Lower leg skin (tissue), 4 donors: Measurements from ENCODE around the gene IBTK. TPM values are rescaled to one million over a fixed set of nuclear protein-coding genes. Genes with fewer than 3 reads are reported as not detected.

Experiments used
- DNase-seq, 2 donors: peaks; one replicate each; pipeline ENCODE4 v3.0.0-alpha.2; 2019; ENCODE audit warnings: low spot score in 2 of 2
- H3K4me3 ChIP-seq: fragments of 200-600 bp; sonication (generic); 2 replicates; pipeline ENCODE4 v1.5.1; 2017; ENCODE audit warnings: mild to moderate bottlenecking, low read depth; ENCODE audit not compliant: poor library complexity, severe bottlenecking
- CTCF ChIP-seq, 3 donors: fragments of 450-650 bp; IDR thresholded peaks; one replicate each; pipeline ENCODE4 v1.5.1; 2016; ENCODE audit warnings: antibody characterized with exemption in 3 of 3, mild to moderate bottlenecking in 3 of 3, moderate library complexity in 2 of 3
- POLR2A ChIP-seq, 2 donors: fragments of 450-650 bp; IDR thresholded peaks; one replicate each; pipeline ENCODE4 v1.6.1; 2016 to 2017; ENCODE audit warnings: antibody characterized with exemption in 2 of 2, mild to moderate bottlenecking in 1 of 2, moderate library complexity in 1 of 2
- WGBS, 2 donors: methylation state at CpG; one replicate each; pipeline ENCODE4 v1.1.5; 2018; 5-methylcytosine and 5-hydroxymethylcytosine counted together
- intact Hi-C: fragments of 100-400 bp; cut with DNase I; formaldehyde crosslinking; loops from one replicate; pipeline ENCODE4 v1.15.0; 2023; ENCODE audit warnings: low total_unique reads
- total RNA-seq, 4 donors: library from RNA; depleted of rRNA; stranded (reverse); fragments of >200 nt; gene quantifications; one replicate each; pipeline ENCODE4 v1.1.0, GENCODE V29; 2016

Gene IBTK
- total RNA-seq, 4 donors from 2014 or later, result 10.7 to 15.3 (median 12.6) TPM

- H3K4me3 ChIP-seq, result no peak overlapping the region
- WGBS, 2 donors, result 32 to 35% methylated on average over 8 of the region's 8 CpGs
- intact Hi-C loops, result no loop called here
- peak in 1 of 2 donors; percentile 28 for DNase-seq
- no peak for TF ChIP-seq CTCF (IDR thresholded peaks at IDR 0.05)
- TF ChIP-seq POLR2A (IDR thresholded peaks at IDR 0.05), result no peak
Observed at GRCh38 chr6:82144007-82144851, 103.3 kb downstream of the IBTK start.

GRCh38 chr6:82143041-82143481 is 104.5 kb downstream of the IBTK start:
- no peak for TF ChIP-seq CTCF (IDR thresholded peaks at IDR 0.05)
- TF ChIP-seq POLR2A (IDR thresholded peaks at IDR 0.05), result no peak
- DNase-seq, result peak in 1 of 2 donors; percentile 17
- 70 to 71% methylated on average over 10 of the region's 10 CpGs for WGBS, 2 donors
- intact Hi-C loops, result no loop called here
- H3K4me3 ChIP-seq, result no peak overlapping the region

GRCh38 chr6:82142524-82142923 is 105.0 kb downstream of the IBTK start:
- TF ChIP-seq POLR2A (IDR thresholded peaks at IDR 0.05) (no peak), CTCF (IDR thresholded peaks at IDR 0.05) (no peak)
- no peak overlapping the region for H3K4me3 ChIP-seq
- no peak for DNase-seq
- 89 to 98% methylated on average over 4 of the region's 4 CpGs for WGBS, 2 donors
- intact Hi-C loops, result no loop called here

GRCh38 chr6:82138075-82138791 is 109.3 kb downstream of the IBTK start:
- intact Hi-C loops, result no loop called here
- DNase-seq, result no peak
- H3K4me3 ChIP-seq, result no peak overlapping the region
- WGBS, 2 donors, result 61 to 78% methylated on average over 8 of the region's 8 CpGs
- TF ChIP-seq POLR2A (IDR thresholded peaks at IDR 0.05), result no peak
- no peak for TF ChIP-seq CTCF (IDR thresholded peaks at IDR 0.05)

GRCh38 chr6:82131441-82131840 is 116.1 kb downstream of the IBTK start:
- 57 to 61% methylated on average over 2 of the region's 2 CpGs for WGBS, 2 donors
- no peak for DNase-seq
- intact Hi-C loops, result no loop called here
- TF ChIP-seq POLR2A (IDR thresholded peaks at IDR 0.05) (no peak), CTCF (IDR thresholded peaks at IDR 0.05) (no peak)
- no peak overlapping the region for H3K4me3 ChIP-seq
